Stimulated activated naive CD4-positive, alpha-beta T cell (primary cell): ENCODE measurements around the gene MSH3.

Experiments
- DNase-seq, 6 experiments: peaks; one replicate each; lab custom pipeline; 2025; lab: John Stamatoyannopoulos, UW

Gene MSH3

DNA sequence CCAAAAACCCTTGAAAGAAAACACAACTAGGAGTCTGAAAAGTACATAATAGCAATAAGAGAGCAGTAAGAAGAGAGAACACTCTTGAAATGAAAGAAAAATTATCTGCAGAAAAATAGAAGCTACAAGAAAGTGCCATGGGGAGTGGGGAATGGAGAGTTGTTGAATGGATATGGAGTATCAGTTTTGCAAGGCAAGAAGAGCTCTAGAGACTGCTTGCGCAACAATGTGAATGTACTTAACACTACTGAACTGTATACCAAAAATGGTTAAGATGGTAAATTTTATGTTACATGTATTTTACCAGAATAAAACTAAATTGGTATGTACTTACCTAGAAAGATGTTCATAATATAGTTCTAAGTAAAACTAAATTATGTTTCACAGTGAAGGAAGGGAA is 251.0 kb downstream of the MSH3 start:
- no peak for DNase-seq

DNA sequence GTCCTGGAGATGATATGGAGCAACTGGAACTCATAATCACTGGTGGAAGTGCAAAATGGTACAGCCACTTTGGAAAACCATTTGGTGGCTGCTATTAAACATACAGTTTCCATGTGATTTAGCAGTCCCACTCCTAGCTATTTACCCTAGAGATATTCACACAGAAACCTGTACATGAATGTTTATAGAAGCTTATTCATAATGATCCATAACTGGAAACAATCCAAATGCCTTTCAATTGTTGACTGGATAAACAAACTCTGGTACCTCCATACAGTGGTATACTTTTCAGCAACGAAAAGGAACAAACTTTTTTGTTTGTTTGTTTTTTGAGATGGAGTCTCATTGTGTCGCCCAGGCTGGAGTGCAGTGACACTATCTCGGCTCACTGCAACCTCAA is 258.0 kb downstream of the MSH3 start:
- no peak for DNase-seq

DNA sequence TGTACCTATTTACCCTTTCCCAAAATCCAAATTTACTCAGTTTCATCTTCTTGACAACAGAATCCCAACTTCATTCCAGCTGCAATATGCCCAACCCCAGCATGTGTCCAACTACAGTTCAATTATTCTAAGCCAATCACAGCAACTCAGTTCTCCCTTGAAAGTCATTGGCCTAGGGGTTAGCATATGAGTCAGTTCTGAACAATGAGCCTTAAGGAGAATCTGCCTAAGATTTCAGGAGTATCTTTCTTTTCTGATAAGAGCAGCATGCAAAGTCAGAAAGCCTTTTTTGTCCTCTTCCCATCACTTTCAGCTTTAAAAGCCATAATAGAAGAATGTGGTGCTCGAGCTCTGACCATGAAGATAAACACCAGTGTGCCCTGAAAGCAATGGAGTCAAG is 261.3 kb downstream of the MSH3 start:
- no peak for DNase-seq

DNA sequence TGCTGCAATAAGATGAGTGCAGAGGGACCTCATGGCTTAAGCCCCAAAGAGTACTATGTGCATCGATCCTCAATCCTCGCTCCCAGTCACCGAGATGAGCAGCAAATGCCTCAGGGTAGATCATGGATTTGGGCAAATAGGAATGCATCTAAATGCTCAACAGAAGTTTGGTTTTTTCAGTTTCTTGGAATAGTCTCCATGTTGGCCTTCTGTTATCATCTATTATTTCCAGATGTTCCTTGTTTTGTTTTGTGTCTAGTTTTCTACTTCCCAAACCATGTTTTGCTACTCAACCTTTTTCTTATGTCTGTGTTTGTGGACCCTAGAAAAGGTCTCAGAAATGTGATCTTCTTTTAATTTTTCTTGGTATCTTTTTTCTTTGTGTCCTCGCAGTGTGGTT is 262.2 kb downstream of the MSH3 start:
- DNase-seq: no peak

DNA sequence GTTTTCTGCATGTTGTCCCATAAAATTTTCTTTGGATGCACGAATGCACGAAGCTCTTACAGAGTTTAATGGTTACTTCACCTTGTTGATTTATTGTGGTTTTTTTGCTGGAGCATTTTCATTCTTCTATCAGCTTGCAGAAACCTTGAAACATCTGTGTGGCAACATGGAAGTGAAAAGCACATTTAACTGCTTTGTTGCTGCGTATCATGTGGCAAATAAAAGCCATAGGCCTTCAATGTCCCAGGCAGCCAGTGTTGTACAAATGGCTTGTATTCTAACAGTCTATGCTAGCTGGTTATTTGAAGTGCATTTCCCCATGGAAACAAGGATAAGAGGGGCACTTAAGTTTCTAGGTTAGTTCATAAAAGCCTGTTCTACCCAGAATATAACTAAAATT is 263.2 kb downstream of the MSH3 start:
- DNase-seq: no peak

DNA sequence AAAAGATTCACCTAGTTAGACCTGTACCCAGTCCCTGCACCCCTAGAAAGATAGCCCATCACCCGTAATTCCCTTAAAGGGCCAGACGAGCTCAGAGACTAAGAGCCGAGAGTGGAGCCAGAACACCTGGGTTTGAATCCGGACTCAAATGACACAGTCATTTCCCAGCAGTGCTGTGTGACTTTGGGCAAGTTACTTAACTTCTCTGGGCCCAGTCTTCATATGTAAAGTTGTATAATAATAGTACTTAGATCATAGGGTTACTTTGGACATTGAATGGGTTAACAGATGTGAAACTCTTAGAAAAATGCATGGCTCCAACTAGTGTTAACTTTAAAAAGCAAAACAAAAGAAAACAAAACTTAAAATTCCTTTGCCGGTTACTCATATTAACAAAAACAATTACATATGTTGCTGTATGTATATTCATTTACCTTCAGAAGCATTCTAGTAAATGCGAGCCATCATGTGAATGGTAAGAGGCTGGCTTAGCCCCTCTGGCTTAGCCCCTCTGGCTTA is 265.3 kb downstream of the MSH3 start:
- DNase-seq: no peak

DNA sequence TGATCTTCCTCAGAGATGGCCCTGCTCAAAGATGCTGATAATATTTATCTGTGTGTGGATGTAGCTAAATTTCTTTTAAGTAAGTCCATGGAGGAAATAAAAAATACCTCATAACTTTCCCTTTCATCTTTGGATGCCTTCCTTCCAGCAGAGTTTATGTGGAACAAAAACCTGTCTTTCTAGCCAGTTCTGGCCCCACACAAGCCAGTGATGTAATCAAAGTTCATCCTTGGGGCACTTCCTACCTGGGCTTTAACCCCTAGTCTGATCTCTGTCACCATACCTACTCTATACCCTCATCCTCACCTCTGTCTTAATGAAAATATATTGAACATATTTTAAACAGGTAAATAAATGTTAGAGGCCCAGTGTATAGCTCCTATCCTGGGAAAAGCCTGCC is 265.9 kb downstream of the MSH3 start:
- no peak for DNase-seq

DNA sequence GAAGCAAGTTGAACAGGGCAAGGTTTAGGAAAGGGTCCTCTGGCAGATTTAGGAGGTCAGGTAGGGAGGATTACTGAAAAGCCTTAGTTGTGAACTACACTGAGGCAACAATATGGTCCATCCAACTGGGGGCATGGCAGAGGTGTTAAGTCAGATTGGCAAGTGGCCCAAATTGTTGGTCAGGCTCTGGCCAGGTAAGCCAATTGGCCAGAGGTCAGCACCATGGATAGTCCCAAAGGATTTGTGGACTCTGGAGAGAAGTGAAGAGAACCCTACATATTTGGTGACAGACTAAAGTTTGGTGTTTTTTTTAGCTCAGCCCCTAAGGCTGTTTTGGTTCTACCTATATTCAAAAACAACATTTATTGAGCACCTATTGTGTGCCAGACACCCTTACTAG is 266.6 kb downstream of the MSH3 start:
- no peak for DNase-seq

DNA sequence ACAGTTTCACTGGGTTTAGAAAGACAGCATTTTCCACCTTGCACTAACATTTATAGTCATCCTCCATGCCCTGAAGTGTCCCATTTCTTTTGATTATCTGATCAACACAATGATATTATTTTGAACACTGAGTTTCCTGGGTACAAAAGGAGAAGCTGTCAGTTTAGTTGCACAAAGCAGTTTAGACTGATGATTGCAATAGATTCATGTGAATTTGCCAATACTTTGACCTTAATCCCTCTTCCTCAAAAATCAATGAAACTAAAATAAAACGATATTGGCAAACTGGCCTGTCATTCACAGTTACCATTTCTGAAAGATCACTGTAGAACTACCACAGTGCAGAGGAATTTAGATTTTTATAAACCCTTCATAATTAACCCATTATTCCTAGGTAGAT is 271.5 kb downstream of the MSH3 start:
- no peak for DNase-seq
